ENCODE data around the gene ERCC8.

The ERCC8 gene

GRCh38 chr5:60944904-60945812 lies at the start of gene ERCC8, which contains the start of gene NDUFAF2:
TSS of gene ERCC8 (minus strand) at chr5:60945070. CDS start at chr5:60945008, 62 bp downstream.
TSS of gene NDUFAF2 (plus strand) at chr5:60945205. CDS start at chr5:60945256, 51 bp downstream.
- POLR2A ChIA-PET: interaction anchor here (1.0 to 2.6 kb wide), 4 partner anchors 21 to 386 kb away, joined by 3 to 11 read pairs (median 8); partner anchors contain the start of genes DEPDC1B and ELOVL7
- H3K36me3 ChIP-seq (ENCODE audit: control insufficient read depth in 2 of 2, insufficient read depth in 1 of 2, low read length in 2 of 2): no peaks in the 10 kb centered on the region
- H3K4me3 ChIP-seq (ENCODE audit: low read depth, low read length): peak within 1 kb of the TSS; percentile 67
- no peaks in the 10 kb centered on the region for H3K9me3 ChIP-seq (ENCODE audit: control insufficient read depth, insufficient read depth, low read depth, low read length)
- H3K27ac ChIP-seq (ENCODE audit: extremely low read depth, low read depth, low read length): peak within 1 kb of the TSS; percentile 51; the same call in 1 of the 2 replicates
- CTCF ChIA-PET: interaction anchor here (1.0 to 1.2 kb wide), 2 partner anchors 14 to 15 kb away, joined by 4 read pairs; no protein-coding TSS in a partner anchor
- H3K4me1 ChIP-seq (ENCODE audit: control insufficient read depth, insufficient read depth, low read length): no peaks in the 10 kb centered on the region
- TF ChIP-seq ZNF776 (tag by site-specific recombination; IDR thresholded peaks at IDR 0.05; ENCODE audit: borderline replicate concordance) (no peak), REPIN1 (tag by site-specific recombination; IDR thresholded peaks at IDR 0.05; ENCODE audit: low read depth) (no peak), ZNF302 (tag by site-specific recombination; IDR thresholded peaks at IDR 0.05; ENCODE audit: low read depth) (no peak), ZNF530 (tag by site-specific recombination; IDR thresholded peaks at IDR 0.05; ENCODE audit: low read depth) (no peak), ZNF501 (tag by site-specific recombination; IDR thresholded peaks at IDR 0.05) (peak; percentile 78; the same call in 1 of the 2 replicates), ZBTB1 (tag by site-specific recombination; IDR thresholded peaks at IDR 0.05) (no peak), ZNF692 (tag by site-specific recombination; IDR thresholded peaks at IDR 0.05) (peak; percentile 49; the same call in 1 of the 2 replicates), ZNF37A (tag by site-specific recombination; IDR thresholded peaks at IDR 0.05) (no peak), CTCF (tag by site-specific recombination; IDR thresholded peaks at IDR 0.05) (0 out of 2 replicates have a peak, but pooled peaks have one; percentile 33), KLF17 (tag by site-specific recombination; IDR thresholded peaks at IDR 0.05) (peak; percentile 61; the same call in 1 of the 2 replicates), ZSCAN23 (tag by site-specific recombination; IDR thresholded peaks at IDR 0.05) (no peak), ZNF664 (tag by site-specific recombination; IDR thresholded peaks at IDR 0.05) (no peak), HOXC10 (CRISPR knock-in tag; IDR thresholded peaks at IDR 0.05) (no peak), ZNF350 (tag by site-specific recombination; IDR thresholded peaks at IDR 0.05) (no peak), ZNF223 (tag by site-specific recombination; IDR thresholded peaks at IDR 0.05) (no peak), ZNF654 (tag by site-specific recombination; IDR thresholded peaks at IDR 0.05; ENCODE audit: low read depth) (no peak), ZNF677 (tag by site-specific recombination; IDR thresholded peaks at IDR 0.05) (no peak), ZNF391 (tag by site-specific recombination; IDR thresholded peaks at IDR 0.05; ENCODE audit: borderline replicate concordance, low read depth) (peak; percentile 59; the same call in 1 of the 2 replicates), ZBTB20 (tag by site-specific recombination; IDR thresholded peaks at IDR 0.05) (peak; percentile 81; the same call in 1 of the 2 replicates), ZSCAN4 (tag by site-specific recombination; IDR thresholded peaks at IDR 0.05) (no peak), ZNF169 (tag by site-specific recombination; IDR thresholded peaks at IDR 0.05) (no peak), ZNF48 (tag by site-specific recombination; IDR thresholded peaks at IDR 0.05) (no peak), ZNF335 (tag by site-specific recombination; conservative IDR thresholded peaks at IDR 0.05) (peak; percentile 97), ZNF112 (tag by site-specific recombination; IDR thresholded peaks at IDR 0.05) (no peak), ZNF404 (tag by site-specific recombination; IDR thresholded peaks at IDR 0.05) (no peak), ZNF202 (tag by site-specific recombination; IDR thresholded peaks at IDR 0.05; ENCODE audit: borderline replicate concordance) (no peak), WT1 (tag by site-specific recombination; IDR thresholded peaks at IDR 0.05) (no peak), PRDM6 (tag by site-specific recombination; IDR thresholded peaks at IDR 0.05) (no peak), ZNF514 (tag by site-specific recombination; IDR thresholded peaks at IDR 0.05) (no peak), ZNF544 (tag by site-specific recombination; IDR thresholded peaks at IDR 0.05) (no peak), HOXD13 (CRISPR knock-in tag; IDR thresholded peaks at IDR 0.05; ENCODE audit: borderline replicate concordance) (no peak), ZNF184 (tag by site-specific recombination; IDR thresholded peaks at IDR 0.05) (no peak)
